Gastrocnemius medialis (tissue), 4 donors: ENCODE data around the gene MARVELD1. TPM values are rescaled to one million over a fixed set of nuclear protein-coding genes. Genes with fewer than 3 reads are reported as not detected.
A peak's percentile ranks its signal among the peaks of the same experiment; 100 is the strongest.

Experiments
- ATAC-seq, 2 donors: fragments of 150-250 bp; one replicate each; pipeline ENCODE4 v1.9.1; 2016
- DNase-seq, 2 donors: peaks; one replicate each; pipeline ENCODE4 v3.0.0-alpha.2; 2019
- H3K27ac ChIP-seq, 4 donors: fragments of 200-600 bp; sonication (generic); 1 replicate in 1 of 4; 2 replicates in 3 of 4; pipeline ENCODE4 v1.5.1; 2016 to 2018; ENCODE audit warnings: mild to moderate bottlenecking in 2 of 4, moderate library complexity in 1 of 4
- H3K27me3 ChIP-seq, 3 donors: fragments of 200-600 bp; sonication (generic) in 2 of 3; 1 replicate in 1 of 3; 2 replicates in 2 of 3; pipeline versions ENCODE4 v1.5.1 to v1.6.0; 2016 to 2019; ENCODE audit warnings: mild to moderate bottlenecking in 1 of 3, moderate library complexity in 1 of 3
- H3K36me3 ChIP-seq, 2 donors: fragments of 200-600 bp; sonication (generic) in 1 of 2; one replicate each; pipeline ENCODE4 v1.5.1; 2017 to 2018
- H3K4me1 ChIP-seq, 2 donors: fragments of 200-600 bp; sonication (generic) in 1 of 2; one replicate each; pipeline ENCODE4 v1.5.1; 2016 to 2017; ENCODE audit warnings: mild to moderate bottlenecking in 2 of 2
- H3K4me3 ChIP-seq, 4 donors: fragments of 200-600 bp; sonication (generic) in 3 of 4; 1 replicate in 1 of 4; 2 replicates in 3 of 4; pipeline ENCODE4 v1.5.1; 2016 to 2019; ENCODE audit warnings: mild to moderate bottlenecking in 2 of 4
- H3K9me3 ChIP-seq, 3 donors: fragments of 200-600 bp; sonication (generic) in 2 of 3; 1 replicate in 1 of 3; 2 replicates in 2 of 3; pipeline ENCODE4 v1.5.1; 2016 to 2019
- CTCF ChIP-seq, 5 experiments: fragments of 450-650 bp in 3 of 5; fragments of 200-600 bp in 2 of 5; sonication (generic) in 2 of 5; IDR thresholded peaks in 4 of 5; conservative IDR thresholded peaks in 1 of 5; 1 replicate in 4 of 5; 2 replicates in 1 of 5; pipeline ENCODE4 v1.5.1; 2016 to 2019; ENCODE audit warnings: antibody characterized with exemption in 5 of 5, mild to moderate bottlenecking in 3 of 5, moderate library complexity in 3 of 5
- POLR2A ChIP-seq, 2 donors: fragments of 450-650 bp; IDR thresholded peaks; one replicate each; pipeline ENCODE4 v1.6.1; 2017; ENCODE audit warnings: antibody characterized with exemption in 2 of 2, mild to moderate bottlenecking in 2 of 2, moderate library complexity in 2 of 2
- in situ Hi-C, 4 donors: fragments of 200-750 bp; cut with MboI; loops; one replicate each; pipeline versions ENCODE4 v1.15.0 to v1.8.0; 2017; ENCODE audit warnings: low sequenced_read_pairs in 4 of 4
- intact Hi-C: fragments of 100-400 bp; cut with DNase I; formaldehyde crosslinking; loops from one replicate; pipeline ENCODE4 v1.15.1; 2023; ENCODE audit warnings: low total_unique reads
- total RNA-seq, 4 donors: library from RNA; depleted of rRNA; stranded (reverse); fragments of >200 nt; gene quantifications; one replicate each; pipeline versions ENCODE4 v1.1.0 to v1.2.3, GENCODE V29; 2016

Gene MARVELD1
- total RNA-seq, 4 donors from 2014 or later, result 3.2 to 5.1 (median 3.9) TPM

GRCh38 chr10:97685395-97685958 is 28.1 kb upstream of the MARVELD1 start:
- intact Hi-C loops (loop anchor here (5.0 kb wide), 2 partner anchors 137 to 188 kb away; partner anchors contain the start of genes MMS19 and UBTD1), in situ Hi-C loops (no loop called here)
- DNase-seq (no peak), ATAC-seq (no peak)
- Histone ChIP-seq H3K4me1 (peaks cover 30 to 39% of the 10 kb centered on the region in 2 donors), H3K27me3 (no peaks in the 10 kb centered on the region), H3K27ac (peak overlapping the region; percentile 2 to 92 (median 38)), H3K36me3 (no peaks in the 10 kb centered on the region), H3K9me3 (no peaks in the 10 kb centered on the region), H3K4me3 (peak overlapping the region in 2 of 4 donors; percentile 24 to 92)
- TF ChIP-seq POLR2A (IDR thresholded peaks at IDR 0.05) (no peak), CTCF (IDR thresholded peaks at IDR 0.05 in 4 of 5, conservative IDR thresholded peaks at IDR 0.05 in 1 of 5) (no peak)

- ATAC-seq, result peak in 1 of 2 donors; percentile 18
- TF ChIP-seq POLR2A (IDR thresholded peaks at IDR 0.05) (no peak), CTCF (IDR thresholded peaks at IDR 0.05 in 4 of 5, conservative IDR thresholded peaks at IDR 0.05 in 1 of 5) (no peak)
- no peak for DNase-seq
- H3K27ac ChIP-seq, result peak overlapping the region; percentile 79 to 92 (median 80)
- H3K27me3 ChIP-seq, result no peaks in the 10 kb centered on the region
- H3K4me1 ChIP-seq, result peaks cover 30 to 39% of the 10 kb centered on the region in 2 donors
- H3K4me3 ChIP-seq, result peak overlapping the region; percentile 69 to 97 (median 82)
- in situ Hi-C loops, result no loop called here
- H3K36me3 ChIP-seq, result no peaks in the 10 kb centered on the region
- H3K9me3 ChIP-seq, result no peaks in the 10 kb centered on the region
- intact Hi-C loops, result loop anchor here (2.0 to 5.0 kb wide), 3 partner anchors 46 to 189 kb away; partner anchors contain the start of genes MMS19, PI4K2A and UBTD1
These were observed 27.1 kb upstream of the MARVELD1 start for GRCh38 chr10:97686301-97686961.

GRCh38 chr10:97686962-97687784 is 26.4 kb upstream of the MARVELD1 start, which contains the start of gene AVPI1:
AVPI1 (minus strand) TSS chr10:97687241; CDS start chr10:97679905, 7,336 bp downstream.
- intact Hi-C loops, result loop anchor here (2.0 to 5.0 kb wide), 3 partner anchors 46 to 190 kb away; partner anchors contain the start of genes MMS19, PI4K2A and UBTD1
- in situ Hi-C loops, result no loop called here
- peak; percentile 93 to 95 for DNase-seq
- Histone ChIP-seq H3K36me3 (no peaks in the 10 kb centered on the region), H3K4me3 (peak within 1 kb of the TSS; percentile 69 to 97 (median 82)), H3K4me1 (peaks cover 30 to 39% of the 10 kb centered on the region in 2 donors), H3K27ac (peak within 1 kb of the TSS; percentile 79 to 92 (median 80)), H3K27me3 (no peaks in the 10 kb centered on the region), H3K9me3 (no peaks in the 10 kb centered on the region)
- peak; percentile 91 to 94 for ATAC-seq
- TF ChIP-seq CTCF (IDR thresholded peaks at IDR 0.05 in 4 of 5, conservative IDR thresholded peaks at IDR 0.05 in 1 of 5) (no peak), POLR2A (IDR thresholded peaks at IDR 0.05) (peak; percentile 91 to 95)
